Lung (tissue), 12 donors: ENCODE measurements around the gene LOXL1. TPM values are rescaled to one million over a fixed set of nuclear protein-coding genes. Genes with fewer than 3 reads are reported as not detected.

ENCODE experiments used
- ATAC-seq: fragments of 200-7000 bp; cut with Tn5 transposase; one replicate; pipeline ENCODE4 v1.9.1; 2020; ENCODE audit warnings: moderate number of reproducible peaks; ENCODE audit not compliant: insufficient read depth, low FRiP score
- DNase-seq, 3 donors: peaks; one replicate each; pipeline ENCODE4 v3.0.0-alpha.2; 2013 to 2017
- H3K27ac ChIP-seq, 2 donors: one replicate each; pipeline ENCODE4 v1.5.1; 2013; ENCODE audit warnings: mild to moderate bottlenecking in 2 of 2, moderate library complexity in 2 of 2, control low read depth in 1 of 2, inconsistent platforms in 1 of 2, low read depth in 1 of 2, low read length in 1 of 2
- H3K27me3 ChIP-seq, 3 donors: one replicate each; pipeline ENCODE4 v1.5.1; 2013; ENCODE audit warnings: low read length in 2 of 3; ENCODE audit not compliant: control insufficient read depth in 3 of 3, insufficient read depth in 3 of 3
- H3K36me3 ChIP-seq, 4 donors: one replicate each; pipeline ENCODE4 v1.5.1; 2013; ENCODE audit warnings: low read length in 4 of 4, mild to moderate bottlenecking in 1 of 4, moderate library complexity in 1 of 4; ENCODE audit not compliant: control insufficient read depth in 4 of 4, insufficient read depth in 4 of 4
- H3K4me1 ChIP-seq, 5 donors: one replicate each; pipeline ENCODE4 v1.5.1; 2013; ENCODE audit warnings: low read length in 5 of 5, mild to moderate bottlenecking in 2 of 5, moderate library complexity in 1 of 5; ENCODE audit not compliant: control insufficient read depth in 5 of 5, insufficient read depth in 5 of 5
- H3K4me3 ChIP-seq: one replicate; pipeline ENCODE4 v1.5.1; 2013; ENCODE audit warnings: mild to moderate bottlenecking, control low read depth, moderate library complexity
- H3K9ac ChIP-seq, 2 donors: one replicate each; pipeline ENCODE4 v1.5.1; 2013; ENCODE audit warnings: low read length in 2 of 2, control low read depth in 1 of 2; ENCODE audit not compliant: insufficient read depth in 1 of 2
- H3K9me3 ChIP-seq, 4 donors: one replicate each; pipeline ENCODE4 v1.5.1; 2013; ENCODE audit warnings: low read length in 3 of 4, mild to moderate bottlenecking in 1 of 4, moderate library complexity in 1 of 4; ENCODE audit not compliant: control insufficient read depth in 4 of 4, insufficient read depth in 3 of 4
- CTCF ChIP-seq: IDR thresholded peaks from 2 replicates; pipeline ENCODE4 v1.5.1; 2012; ENCODE audit warnings: mild to moderate bottlenecking; ENCODE audit errors: control extremely low read depth, extremely low read depth
- WGBS, 2 donors: extraction: QIAGEN DNeasy Blood & Tissue Kit; methylation state at CpG; one replicate each; pipeline ENCODE4 v1.1.7; 2013; 5-methylcytosine and 5-hydroxymethylcytosine counted together
- polyA plus RNA-seq, 2 donors: library from polyadenylated mRNA; stranded (reverse); fragments of 200-250 nt; gene quantifications; one replicate each; pipeline ENCODE4 v1.2.1, GENCODE V29; 2013
- total RNA-seq, 2 donors: library from RNA; depleted of rRNA in 1 of 2; stranded (reverse); fragments of >200 nt in 1 of 2; gene quantifications; one replicate each; pipeline ENCODE4 v1.2.1, GENCODE V29; 2014 to 2021
- donor health status: control.
- donor health status: control.
- donor health status: Bipolar disorder and iron deficiency.
- donor health status: healthy.
- donor health status: DM: yes; HTN: yes; CAD: no.

The LOXL1 gene
- total and polyA plus RNA-seq, 4 donors: 9.4 to 25.3 (median 14.3) TPM

GRCh38 chr15:73928971-73929627 is 2.8 kb downstream of the LOXL1 start:
- 73 to 76% methylated on average over 5 of the region's 5 CpGs for WGBS, 2 donors
- DNase-seq (peak in 1 of 3 donors; percentile 25), ATAC-seq (no peak)
- no peak for TF ChIP-seq CTCF
- no peak overlapping the region for H3K4me3 ChIP-seq
- H3K9ac ChIP-seq: peak overlapping the region in 1 of 2 donors; percentile 34
- H3K27me3 ChIP-seq: no peaks in the 10 kb centered on the region
- peaks cover 0 to 21% (median under 1%) of the 10 kb centered on the region in 4 donors for H3K36me3 ChIP-seq
- peaks cover under 1 to 54% (median 25%) of the 10 kb centered on the region in 5 donors for H3K4me1 ChIP-seq
- no peaks in the 10 kb centered on the region for H3K9me3 ChIP-seq
- no peak overlapping the region for H3K27ac ChIP-seq

- 75 to 84% methylated on average over 8 of the region's 8 CpGs for WGBS, 2 donors
- H3K27ac ChIP-seq: no peak overlapping the region
- no peaks in the 10 kb centered on the region for H3K9me3 ChIP-seq
- no peaks in the 10 kb centered on the region for H3K27me3 ChIP-seq
- no peak overlapping the region for H3K4me3 ChIP-seq
- TF ChIP-seq CTCF: no peak
- peak in 1 of 3 donors; percentile 7 for DNase-seq
- H3K4me1 ChIP-seq: peaks cover 0 to 41% (median 16%) of the 10 kb centered on the region in 5 donors
- H3K9ac ChIP-seq: no peak overlapping the region
- no peak for ATAC-seq
- H3K36me3 ChIP-seq: peaks cover 0 to 24% (median 2%) of the 10 kb centered on the region in 4 donors
Measured at GRCh38 chr15:73930371-73930770, 4.1 kb downstream of the LOXL1 start.

GRCh38 chr15:73930790-73931281 is 4.6 kb downstream of the LOXL1 start:
- DNase-seq: peak in 1 of 3 donors; percentile 11
- Histone ChIP-seq H3K27ac (no peak overlapping the region), H3K4me3 (no peak overlapping the region), H3K9me3 (no peaks in the 10 kb centered on the region), H3K36me3 (peaks cover 0 to 24% (median 2%) of the 10 kb centered on the region in 4 donors), H3K4me1 (peaks cover 0 to 40% (median 16%) of the 10 kb centered on the region in 5 donors), H3K9ac (no peak overlapping the region), H3K27me3 (no peaks in the 10 kb centered on the region)
- ATAC-seq: no peak
- 69 to 83% methylated on average over 7 of the region's 7 CpGs for WGBS, 2 donors
- no peak for TF ChIP-seq CTCF
